ENCODE results near the gene IL17RE.
"Not testable (repeated sequence)": the region's sequence is repeated elsewhere in the genome, so short reads cannot be mapped to it uniquely, and the experiment has no call there.

Gene IL17RE, protein sequence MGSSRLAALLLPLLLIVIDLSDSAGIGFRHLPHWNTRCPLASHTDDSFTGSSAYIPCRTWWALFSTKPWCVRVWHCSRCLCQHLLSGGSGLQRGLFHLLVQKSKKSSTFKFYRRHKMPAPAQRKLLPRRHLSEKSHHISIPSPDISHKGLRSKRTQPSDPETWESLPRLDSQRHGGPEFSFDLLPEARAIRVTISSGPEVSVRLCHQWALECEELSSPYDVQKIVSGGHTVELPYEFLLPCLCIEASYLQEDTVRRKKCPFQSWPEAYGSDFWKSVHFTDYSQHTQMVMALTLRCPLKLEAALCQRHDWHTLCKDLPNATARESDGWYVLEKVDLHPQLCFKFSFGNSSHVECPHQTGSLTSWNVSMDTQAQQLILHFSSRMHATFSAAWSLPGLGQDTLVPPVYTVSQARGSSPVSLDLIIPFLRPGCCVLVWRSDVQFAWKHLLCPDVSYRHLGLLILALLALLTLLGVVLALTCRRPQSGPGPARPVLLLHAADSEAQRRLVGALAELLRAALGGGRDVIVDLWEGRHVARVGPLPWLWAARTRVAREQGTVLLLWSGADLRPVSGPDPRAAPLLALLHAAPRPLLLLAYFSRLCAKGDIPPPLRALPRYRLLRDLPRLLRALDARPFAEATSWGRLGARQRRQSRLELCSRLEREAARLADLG

DNA sequence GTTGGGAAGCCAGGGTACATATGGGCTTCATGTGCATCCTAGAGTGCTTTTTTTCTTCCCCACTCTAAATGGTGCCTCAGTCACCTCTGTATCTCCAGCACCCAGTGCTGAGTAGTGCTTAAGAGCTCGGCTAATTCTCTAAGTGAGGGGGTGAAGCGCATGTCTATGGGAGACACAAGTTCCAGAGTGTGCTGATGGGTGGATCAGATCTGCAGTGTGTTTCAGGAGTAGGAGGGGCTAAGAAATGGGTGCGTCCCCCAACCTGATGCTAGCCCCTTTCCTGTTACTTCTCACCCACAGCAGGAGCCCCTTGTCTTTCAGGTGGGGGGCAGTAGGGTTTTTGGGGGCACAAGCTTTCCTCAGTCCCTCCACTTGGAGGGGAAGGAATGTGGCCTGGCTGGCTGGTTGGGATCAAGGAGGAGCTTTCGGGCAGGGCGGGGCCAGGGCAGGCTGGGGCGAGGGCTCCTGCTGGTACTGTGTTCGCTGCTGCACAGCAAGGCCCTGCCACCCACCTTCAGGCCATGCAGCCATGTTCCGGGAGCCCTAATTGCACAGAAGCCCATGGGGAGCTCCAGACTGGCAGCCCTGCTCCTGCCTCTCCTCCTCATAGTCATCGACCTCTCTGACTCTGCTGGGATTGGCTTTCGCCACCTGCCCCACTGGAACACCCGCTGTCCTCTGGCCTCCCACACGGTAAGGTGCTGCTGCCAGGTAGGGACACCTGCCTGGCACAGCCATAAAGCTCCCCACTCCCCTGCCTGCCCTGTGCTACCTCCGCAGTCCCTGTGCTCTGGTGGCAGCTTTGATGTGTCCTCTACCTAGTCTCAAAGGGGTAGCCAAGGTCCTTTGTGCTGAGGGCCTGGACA is at the start of gene IL17RE:
Gene IL17RE (plus strand): TSS at position 477 of the 866 bp plus-strand sequence. CDS start 85 bp downstream, at position 562.
- DNase-seq = no peak

DNA sequence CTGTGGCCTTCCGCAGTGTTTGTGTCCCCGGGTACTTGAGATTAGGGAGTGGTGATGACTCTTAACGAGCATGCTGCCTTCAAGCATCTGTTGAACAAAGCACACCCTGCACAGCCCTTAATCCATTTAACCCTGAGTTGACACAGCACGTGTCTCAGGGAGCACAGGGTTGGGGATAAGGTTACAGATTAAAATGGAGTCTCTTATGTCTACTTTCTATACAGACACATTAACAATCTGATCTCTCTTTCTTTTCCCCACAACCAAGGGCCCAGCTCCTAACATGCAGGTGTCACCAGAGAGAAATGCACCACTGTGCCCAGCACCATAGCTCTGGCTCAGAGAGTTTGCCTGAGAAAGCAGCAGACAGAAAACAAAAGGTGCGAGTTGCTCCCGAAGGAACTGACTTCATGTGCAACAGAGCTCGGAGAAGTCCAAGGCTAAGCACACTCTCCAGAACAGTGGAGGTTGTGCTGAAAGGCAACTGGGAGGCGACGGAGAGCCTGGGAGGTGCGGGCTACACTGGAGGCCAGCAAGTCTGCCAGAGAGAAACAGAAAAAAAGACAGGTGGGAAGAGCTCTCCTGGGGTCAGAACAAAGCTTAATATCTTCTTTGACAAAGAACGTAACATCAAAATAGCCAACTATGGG is 48.2 kb upstream of the IL17RE start:
- DNase-seq = not testable (repeated sequence)

DNA sequence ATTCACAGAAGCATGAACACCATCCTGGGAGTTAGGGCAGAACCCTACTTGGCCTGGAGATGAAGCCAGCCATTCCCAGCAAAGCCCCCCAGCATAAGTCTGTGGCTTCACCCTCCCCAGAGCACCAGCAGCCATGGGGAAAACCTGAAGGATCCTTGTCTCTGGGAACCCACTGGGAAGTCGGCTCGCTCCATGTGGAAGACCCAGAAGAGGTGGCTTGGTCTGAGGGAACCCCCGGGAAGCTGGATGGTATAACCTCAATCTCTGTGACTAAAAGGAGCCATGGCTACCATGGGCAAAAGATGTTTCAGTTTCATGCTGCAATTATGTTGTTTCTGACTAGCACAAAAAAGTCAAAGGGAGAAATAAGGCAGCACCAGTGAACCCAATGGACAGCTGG is 47.1 kb upstream of the IL17RE start:
- no peak for DNase-seq

DNA sequence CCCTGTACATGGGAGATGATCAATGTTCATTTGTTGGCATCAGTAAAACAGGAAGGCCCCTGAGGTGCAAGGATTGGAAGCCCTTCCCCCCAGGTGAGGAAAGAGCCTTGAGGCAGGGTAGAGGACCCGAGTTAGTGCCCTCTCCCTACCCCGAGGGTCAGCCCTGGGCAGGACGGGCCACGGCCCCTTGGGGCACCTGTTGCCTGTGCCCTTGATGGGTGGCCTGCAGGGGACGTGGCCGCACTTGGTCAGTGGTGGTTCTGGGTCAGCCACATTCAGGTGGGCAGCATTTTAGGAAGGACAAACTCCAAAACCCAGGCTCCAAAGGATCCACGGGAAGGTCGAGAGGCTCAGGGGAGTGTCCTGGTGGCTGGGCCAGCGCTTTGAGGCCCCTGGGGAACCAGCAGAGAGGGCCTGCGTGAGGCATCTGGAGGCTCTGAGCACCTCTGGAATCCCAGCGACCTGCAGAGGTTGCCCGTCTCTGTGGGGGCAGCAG is 43.1 kb upstream of the IL17RE start:
- DNase-seq = no peak

DNA sequence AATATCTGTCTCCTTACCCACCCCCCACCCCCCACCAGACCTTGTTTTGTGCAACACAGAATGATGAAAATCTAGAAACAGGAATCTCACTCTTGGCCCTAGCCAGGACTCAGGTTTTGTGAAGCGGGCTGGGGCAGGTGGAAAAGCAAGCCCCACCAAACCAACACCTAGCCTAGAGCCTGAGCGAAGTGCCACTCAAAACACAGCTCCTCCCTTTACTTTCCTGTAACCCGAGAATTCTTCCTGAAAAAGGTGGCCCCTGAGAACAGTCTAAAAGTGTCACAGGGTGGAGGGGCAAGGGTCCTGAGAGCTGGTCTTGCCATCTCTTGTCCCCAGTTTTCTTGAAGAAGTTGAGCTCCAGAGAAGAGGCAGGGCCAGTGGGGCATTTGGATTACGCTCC is 41.4 kb upstream of the IL17RE start:
- no peak for DNase-seq

DNA sequence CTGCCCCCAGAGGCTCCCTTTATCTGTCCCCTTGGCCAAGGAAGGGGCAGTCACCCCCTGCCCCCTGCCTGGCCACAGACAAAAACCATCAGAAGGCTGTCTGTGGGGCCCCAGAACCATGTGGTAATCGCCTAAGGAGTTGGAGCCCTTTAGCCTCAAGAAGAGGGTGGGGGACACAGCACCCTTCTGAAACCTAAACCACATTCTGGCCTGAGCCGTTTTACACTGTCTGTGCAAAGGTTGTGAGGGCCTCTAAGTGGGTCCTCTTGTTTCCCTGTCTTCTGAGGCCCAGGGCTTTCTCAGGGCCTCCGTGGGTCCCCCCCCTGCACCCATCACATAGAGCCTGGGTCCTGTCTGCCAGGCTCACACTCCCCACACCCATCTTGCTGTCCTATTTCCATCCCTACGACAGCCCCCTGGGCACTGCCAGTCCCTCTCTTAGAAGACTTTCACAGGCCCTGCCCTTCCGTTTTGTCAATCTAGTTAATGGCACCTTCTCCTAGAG is 41.0 kb upstream of the IL17RE start:
- DNase-seq = no peak

DNA sequence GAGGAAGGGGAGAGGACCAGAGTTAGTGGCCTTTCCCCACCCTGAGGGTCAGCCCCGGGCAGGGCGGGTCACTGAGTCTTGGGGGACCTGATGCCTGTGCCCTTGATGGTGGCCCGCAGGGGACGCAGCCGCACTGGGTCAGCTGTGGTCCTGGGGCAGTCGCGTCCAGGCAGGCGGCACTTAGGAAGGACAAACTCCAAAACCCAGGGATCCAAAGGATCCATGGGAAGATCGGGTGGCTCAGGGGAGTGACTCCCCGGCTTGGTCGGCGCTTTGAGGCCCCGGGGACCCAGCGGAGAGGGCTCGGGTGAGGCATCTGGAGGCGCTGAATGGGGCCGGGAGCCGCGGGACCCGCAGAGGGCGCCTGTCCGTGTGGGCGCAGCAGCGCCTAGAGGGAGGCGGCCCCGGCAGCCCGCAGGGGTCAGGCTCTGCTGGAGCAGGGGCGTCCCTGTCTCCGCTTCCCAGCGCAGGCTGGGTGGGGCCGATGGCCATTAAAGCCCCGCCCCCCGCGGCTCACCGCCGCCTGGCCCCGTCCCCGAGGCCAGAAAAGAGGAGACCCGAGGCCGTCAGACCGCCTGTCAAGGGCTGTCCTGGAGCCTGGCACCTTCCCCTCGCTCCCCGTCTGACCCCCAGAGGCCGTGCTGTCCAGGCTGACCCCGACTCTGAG is 40.1 kb upstream of the IL17RE start:
- DNase-seq = peak; percentile 10

DNA sequence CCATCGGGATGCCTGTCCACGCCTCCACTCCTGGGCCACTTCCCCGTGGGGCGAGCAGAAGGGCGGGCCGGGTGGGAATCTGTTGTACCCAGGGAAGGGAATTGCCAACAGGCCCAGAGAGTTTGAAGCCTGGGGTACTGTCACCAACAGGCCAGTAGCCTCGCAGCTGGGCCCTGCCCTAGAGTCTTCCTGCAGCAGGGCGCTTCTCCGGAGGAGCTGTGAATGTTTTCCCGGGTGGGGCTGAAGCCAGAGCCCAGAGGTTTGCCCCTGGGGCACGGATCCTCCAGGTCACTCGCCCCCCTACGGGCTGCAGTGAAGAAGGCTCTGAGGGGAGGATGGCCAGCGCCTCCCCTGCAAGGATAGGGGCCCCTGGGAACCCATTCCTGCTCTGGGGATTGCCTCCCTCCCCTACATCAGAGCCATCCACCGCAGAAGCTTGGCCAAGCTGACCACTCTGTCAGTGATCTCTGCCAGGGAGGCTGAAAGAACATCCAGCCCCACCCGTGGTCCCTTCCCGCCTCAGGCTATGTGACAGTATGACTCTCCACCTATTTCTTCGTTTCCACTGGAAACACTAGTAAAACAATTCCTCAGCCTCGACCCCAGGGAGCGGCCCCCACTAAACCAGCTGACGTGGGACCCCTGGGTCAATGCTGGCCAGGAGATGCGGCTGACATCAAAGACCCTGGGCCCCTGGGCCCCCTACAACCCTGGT is 39.4 kb upstream of the IL17RE start:
- DNase-seq = no peak

DNA sequence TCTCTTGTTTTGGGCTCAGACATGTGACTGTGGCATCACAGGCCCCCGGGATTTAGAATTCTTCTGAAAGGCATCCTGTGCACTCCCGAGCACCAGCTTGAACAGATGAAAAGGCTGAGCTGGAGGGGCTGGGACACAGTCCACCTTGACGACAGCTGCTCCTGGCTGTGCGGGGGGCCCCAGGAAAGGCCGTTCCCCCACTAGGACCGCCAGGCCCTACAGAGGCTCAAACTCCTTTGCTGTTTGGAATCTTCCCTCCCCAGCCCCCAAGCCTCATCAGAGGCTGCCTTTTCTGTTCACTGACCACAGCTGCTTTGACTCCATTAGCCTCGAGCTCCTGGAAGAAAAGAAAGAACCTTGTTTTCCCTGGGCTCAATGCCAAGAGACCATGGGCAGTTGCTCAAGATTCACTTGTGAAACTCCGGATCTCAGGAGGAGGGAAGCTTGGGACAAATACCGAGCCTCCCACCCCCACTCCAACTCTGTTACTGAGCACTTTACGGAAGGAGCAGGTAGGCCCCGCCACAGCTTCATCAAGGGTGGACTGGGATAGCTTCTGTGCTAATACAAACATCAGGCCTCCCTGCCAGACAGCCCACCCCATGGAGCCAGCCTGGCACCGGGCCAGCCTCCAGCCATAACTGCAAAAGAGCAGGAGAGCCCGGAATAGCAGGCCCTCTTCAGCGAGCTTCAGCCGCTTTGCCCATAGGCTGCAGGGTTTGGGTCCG is 38.3 kb upstream of the IL17RE start:
- no peak for DNase-seq

DNA sequence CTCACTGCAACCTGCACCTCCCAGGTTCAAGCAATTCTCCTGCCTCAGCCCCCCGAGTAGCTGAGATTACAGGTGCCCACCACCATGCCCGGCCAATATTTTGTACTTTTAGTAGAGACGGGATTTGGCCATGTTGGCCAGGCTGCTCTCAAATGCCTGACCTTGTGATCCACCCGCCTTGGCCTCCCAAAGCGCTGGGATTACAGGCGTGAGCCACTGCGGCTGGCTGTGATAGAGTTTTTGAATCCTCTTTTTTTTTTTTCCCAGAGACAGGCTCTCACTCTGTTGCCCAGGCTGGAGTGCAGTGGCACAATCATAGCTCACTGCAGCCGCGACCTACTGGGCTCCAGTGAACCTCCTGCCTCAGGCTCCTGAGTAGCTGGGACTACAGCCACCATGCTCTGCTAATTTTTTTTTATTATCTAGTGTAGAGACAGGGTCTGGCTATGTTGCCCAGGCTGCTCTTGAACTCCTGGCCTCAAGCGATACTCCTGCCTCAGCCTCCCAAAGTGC is 37.5 kb upstream of the IL17RE start:
- DNase-seq = not testable (repeated sequence)

DNA sequence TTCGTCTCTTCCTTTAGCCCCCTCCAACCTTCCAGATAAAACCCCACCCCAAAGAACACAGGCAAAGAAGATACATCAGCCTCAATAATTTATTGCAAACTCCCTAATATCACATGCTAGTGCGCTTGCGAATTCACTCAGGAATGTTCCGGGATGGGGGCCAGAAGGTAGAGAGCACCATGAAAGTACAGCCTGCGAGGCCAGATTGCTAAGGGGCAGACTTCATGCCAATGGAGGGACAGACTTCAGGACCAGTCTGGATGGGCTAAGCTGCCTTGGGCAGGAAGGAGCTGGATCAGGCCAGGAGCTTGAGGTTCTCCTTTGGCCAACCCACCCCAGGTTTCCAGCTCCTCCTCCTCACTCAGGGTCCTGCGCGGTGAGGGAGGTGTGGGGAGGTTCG is 36.0 kb upstream of the IL17RE start:
- no peak for DNase-seq

DNA sequence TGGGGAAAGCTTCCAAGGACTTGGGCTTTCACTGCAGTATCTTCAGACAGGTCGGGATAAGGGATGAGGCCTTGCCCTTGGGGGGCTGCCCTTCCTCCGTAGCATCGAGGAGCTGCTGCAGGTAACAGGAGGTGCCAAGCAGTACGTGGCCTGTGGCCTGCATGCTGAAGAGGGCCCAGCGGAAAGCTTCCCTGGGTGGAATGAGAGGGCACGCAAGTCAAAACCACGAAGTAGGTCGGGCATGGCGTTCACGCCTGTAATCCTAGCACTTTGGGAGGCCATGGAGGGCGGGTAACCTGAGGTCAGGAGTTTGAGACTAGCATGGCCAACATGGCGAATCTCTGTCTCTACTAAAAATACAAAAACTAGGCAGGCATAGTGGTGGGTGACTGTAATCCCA is 35.5 kb upstream of the IL17RE start:
- DNase-seq = no peak

DNA sequence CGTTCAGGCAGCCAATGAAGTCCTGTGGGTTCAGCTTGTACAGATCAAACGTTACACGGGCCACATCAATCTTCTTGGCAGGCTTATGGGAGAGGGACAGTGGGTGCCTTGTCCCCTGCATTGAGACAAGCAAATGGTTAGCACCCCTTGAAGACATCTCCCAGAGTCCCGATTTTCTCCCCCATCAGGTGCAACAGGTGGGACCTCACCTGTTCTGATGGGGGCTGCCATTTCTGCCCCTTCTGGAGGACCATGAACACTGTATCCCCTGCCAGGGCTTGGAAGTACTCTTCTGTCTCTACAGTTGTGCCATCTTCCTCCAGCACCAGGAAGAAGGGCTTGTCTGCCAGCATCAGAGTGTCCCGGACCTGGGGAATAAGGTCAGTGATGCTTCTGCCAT is 32.7 kb upstream of the IL17RE start:
- no peak for DNase-seq

DNA sequence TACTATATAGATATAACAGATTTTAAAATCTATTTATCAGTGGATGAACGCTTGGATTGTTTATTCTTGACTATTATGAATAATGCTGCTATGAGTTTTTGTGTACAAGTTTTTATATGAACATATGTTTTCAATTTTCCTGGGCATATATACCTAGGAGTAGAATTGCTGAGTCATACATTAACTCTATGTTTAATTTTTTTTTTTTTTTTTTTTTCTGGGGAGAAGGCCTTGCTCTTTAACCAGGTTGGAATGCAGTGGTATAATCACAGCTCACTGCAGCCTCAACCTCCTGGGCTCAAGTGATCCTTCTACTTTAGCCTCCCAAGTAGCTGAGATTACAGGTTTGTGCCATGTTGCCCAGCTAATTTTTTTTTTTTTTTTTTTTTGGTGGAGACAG is 31.7 kb upstream of the IL17RE start:
- no peak for DNase-seq

DNA sequence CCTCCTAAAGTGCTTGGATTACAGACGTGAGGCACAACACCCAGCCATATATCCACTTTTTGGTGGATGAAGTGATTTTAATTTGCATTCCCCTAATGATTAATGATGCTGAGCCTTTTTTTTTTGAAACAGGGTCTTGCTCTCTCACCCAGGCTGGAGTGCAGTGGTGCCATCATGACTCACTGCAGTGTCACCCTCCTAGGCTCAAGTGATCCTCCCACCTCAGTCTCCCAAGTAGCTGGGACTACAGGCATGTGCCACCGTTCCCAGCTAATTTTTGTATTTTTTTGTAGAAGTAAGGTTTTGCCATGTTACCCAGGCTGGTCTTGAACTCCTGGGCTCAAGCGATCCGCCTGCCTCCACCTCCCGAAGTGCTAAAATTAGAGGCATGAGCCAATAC is 30.6 kb upstream of the IL17RE start:
- DNase-seq = not testable (repeated sequence)

DNA sequence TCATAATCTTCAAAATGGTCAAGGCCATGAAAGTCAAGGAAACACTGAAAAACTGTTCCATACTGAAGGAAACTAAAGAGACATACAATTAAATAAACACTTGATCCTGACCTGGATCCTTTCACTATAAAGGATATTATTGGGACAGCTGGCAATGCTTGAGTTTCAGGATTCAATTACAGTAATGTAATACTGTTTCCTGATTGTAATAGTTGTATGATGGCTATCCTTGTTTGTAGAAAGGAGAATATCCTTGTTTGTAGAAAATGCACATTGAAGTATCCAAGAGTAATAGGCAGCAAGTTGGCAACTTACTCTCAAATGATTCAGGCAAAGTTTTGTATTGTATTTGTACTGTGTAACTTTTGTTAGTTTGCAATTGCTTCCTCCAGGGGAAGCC is 27.2 kb upstream of the IL17RE start:
- no peak for DNase-seq

DNA sequence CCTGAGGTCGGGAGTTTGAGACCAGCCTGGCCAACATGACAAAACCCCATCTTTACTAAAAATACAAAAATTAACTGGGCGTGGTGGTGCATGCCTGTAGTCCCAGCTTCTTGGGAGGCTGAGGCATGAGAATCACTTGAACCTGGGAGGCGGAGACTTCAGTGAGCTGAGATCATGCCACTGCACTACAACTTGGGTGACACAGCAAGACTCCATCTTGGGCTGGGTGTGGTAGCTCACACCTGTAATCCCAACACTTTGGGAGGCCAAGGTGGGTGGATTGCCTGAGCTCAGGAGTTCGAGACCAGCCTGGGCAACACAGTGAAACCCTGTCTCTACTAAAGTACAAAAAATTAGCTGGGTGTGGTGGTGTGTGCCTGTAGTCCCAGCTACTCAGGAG is 26.4 kb upstream of the IL17RE start:
- DNase-seq = not testable (repeated sequence)

DNA sequence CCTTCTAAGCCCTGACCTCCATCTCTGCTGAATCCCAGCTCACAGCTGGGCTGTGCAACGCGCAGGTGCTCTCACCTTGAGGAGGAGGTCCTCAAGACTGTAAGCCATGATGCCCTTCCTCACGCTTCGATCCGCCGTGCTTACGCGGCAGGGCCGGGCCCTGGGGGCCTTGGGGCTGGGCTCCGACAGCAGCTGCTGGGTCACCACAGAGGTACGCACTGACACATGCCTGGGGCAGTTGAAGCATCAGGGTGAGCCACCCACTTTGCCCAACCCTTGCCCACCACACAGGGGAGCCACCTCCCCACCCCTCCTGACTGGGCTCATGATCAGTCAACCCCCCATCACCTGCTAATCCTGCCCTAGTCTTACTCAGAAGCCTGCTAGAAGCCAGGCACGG is 25.7 kb upstream of the IL17RE start:
- no peak for DNase-seq

DNA sequence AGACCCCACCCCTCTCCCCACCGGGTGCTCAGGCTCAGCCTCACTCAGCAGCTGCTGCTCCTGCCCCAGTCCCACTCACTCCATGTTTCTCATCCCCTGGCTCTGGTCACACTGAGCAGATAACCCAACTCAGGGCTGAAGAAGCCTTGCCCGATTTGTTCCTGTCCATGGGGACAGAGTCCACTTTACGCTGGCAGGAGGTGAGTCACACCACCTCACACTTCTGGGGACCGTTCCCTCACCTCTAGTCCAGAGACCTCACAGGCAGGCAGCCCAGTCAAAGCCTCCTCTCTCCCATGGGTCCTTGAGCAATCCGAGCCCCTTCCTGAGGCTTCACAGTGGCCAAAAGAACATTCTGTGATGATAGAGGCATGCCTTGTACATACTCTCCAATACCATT is 23.9 kb upstream of the IL17RE start:
- no peak for DNase-seq

DNA sequence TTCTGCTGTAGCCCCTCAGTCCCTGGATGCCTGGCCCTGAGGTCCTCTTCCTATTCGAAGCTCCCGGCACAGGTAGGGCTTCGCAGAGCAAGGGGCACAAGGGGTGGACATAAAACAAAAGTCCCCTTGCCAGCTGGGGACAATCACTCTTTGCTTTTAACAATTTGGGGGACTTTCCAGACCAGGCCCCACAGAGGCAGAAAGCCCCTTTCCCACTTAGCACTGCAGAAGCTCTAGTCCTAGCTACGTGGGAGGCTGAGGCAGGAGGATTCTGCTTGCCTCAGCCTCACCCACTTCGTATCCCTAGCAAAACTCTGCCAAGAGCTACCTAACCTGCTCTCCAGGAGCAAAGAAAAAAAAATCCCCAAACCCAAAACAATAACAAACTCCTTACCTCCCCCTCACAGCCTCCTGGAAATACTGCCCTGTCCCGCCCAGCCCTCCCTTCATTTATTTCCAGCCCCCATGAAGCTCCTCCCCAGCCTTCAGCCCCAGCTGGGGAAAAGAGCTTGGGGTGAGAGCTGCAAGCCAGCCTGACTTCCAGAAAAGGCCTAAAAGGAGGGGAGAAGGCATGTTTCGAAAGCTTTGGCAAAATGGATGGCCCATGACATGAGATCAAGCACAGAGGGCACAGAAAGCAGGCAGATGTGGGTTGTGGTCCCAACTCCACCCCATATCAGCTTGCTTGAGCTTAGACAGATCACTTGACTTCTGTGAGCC is 22.7 kb upstream of the IL17RE start, which contains the start of gene CIDEC:
Gene CIDEC (minus strand): TSS at position 424 of the 720 bp plus-strand sequence. CDS start 1,767 bp downstream, outside the sequence.
- no peak for DNase-seq
